ENCODE measurements around the gene PNMT.

GRCh38 chr17:39684369-39685192, 16.3 kb downstream of the PNMT start:
- no peak for TF ChIP-seq JUN (IDR thresholded peaks at IDR 0.05; ENCODE audit: borderline replicate concordance, insufficient read depth, insufficient read length, low read depth)
- TF ChIP-seq, protein P1, sequence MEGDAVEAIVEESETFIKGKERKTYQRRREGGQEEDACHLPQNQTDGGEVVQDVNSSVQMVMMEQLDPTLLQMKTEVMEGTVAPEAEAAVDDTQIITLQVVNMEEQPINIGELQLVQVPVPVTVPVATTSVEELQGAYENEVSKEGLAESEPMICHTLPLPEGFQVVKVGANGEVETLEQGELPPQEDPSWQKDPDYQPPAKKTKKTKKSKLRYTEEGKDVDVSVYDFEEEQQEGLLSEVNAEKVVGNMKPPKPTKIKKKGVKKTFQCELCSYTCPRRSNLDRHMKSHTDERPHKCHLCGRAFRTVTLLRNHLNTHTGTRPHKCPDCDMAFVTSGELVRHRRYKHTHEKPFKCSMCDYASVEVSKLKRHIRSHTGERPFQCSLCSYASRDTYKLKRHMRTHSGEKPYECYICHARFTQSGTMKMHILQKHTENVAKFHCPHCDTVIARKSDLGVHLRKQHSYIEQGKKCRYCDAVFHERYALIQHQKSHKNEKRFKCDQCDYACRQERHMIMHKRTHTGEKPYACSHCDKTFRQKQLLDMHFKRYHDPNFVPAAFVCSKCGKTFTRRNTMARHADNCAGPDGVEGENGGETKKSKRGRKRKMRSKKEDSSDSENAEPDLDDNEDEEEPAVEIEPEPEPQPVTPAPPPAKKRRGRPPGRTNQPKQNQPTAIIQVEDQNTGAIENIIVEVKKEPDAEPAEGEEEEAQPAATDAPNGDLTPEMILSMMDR (IDR thresholded peaks at IDR 0.05; ENCODE audit: extremely low read depth in 1 of 2, insufficient read depth in 1 of 2, low read depth in 1 of 2, low read length in 2 of 2): no peak
- TF ChIP-seq POLR2AphosphoS5 (IDR thresholded peaks at IDR 0.05; ENCODE audit: insufficient read depth, low read depth, low read length): no peak

Data from endothelial cell of umbilical vein (primary cell).